HL-60 (cell line): ENCODE data around the gene BRSK2.

ENCODE experiments used
- CTCF ChIP-seq: IDR thresholded peaks from one replicate; pipeline ENCODE4 v1.5.1; 2011; ENCODE audit warnings: low read length, control low read depth, inconsistent platforms; ENCODE audit not compliant: insufficient read depth
- GABPA ChIP-seq: IDR thresholded peaks from 2 replicates; pipeline ENCODE4 v1.6.1; 2012; ENCODE audit warnings: low read depth
- POLR2AphosphoS5 ChIP-seq: IDR thresholded peaks from 2 replicates; pipeline ENCODE4 v1.6.1; 2012; ENCODE audit warnings: low read depth
- SPI1 ChIP-seq: IDR thresholded peaks from 2 replicates; pipeline ENCODE4 v1.6.1; 2012; ENCODE audit warnings: low read depth, mild to moderate bottlenecking, borderline replicate concordance
- TF ChIP-seq, protein P1 (sequence below): IDR thresholded peaks from 2 replicates; pipeline ENCODE4 v1.6.1; 2012; ENCODE audit warnings: low read depth; ENCODE audit not compliant: insufficient replicate concordance

DNA sequence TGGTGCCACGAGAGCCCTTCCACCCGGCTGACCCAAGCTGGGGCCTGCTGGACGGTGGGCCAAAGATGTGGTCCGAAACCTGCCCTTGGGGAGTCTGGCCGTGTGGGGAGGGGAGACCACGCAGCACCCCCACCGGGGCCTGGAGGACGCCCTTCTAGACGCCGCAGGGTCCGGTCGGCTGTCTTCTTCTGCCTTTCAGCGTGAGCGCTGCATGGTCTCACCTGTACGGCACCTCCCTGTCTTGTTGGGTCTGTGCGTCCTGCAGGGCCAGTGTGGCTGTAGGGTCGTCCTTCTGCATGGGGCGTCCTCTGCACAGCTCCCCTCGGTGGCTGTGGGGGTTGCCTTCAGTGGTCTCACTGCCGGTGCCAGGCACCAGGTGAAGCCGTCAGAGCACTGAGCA lies 2.8 kb downstream of the BRSK2 start:
- TF ChIP-seq CTCF = no peak
- TF ChIP-seq POLR2AphosphoS5 = no peak
- no peak for TF ChIP-seq GABPA
- TF ChIP-seq SPI1 = no peak
- TF ChIP-seq, protein P1, sequence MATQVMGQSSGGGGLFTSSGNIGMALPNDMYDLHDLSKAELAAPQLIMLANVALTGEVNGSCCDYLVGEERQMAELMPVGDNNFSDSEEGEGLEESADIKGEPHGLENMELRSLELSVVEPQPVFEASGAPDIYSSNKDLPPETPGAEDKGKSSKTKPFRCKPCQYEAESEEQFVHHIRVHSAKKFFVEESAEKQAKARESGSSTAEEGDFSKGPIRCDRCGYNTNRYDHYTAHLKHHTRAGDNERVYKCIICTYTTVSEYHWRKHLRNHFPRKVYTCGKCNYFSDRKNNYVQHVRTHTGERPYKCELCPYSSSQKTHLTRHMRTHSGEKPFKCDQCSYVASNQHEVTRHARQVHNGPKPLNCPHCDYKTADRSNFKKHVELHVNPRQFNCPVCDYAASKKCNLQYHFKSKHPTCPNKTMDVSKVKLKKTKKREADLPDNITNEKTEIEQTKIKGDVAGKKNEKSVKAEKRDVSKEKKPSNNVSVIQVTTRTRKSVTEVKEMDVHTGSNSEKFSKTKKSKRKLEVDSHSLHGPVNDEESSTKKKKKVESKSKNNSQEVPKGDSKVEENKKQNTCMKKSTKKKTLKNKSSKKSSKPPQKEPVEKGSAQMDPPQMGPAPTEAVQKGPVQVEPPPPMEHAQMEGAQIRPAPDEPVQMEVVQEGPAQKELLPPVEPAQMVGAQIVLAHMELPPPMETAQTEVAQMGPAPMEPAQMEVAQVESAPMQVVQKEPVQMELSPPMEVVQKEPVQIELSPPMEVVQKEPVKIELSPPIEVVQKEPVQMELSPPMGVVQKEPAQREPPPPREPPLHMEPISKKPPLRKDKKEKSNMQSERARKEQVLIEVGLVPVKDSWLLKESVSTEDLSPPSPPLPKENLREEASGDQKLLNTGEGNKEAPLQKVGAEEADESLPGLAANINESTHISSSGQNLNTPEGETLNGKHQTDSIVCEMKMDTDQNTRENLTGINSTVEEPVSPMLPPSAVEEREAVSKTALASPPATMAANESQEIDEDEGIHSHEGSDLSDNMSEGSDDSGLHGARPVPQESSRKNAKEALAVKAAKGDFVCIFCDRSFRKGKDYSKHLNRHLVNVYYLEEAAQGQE = no peak
